Esophagus squamous epithelium (tissue), 5 donors: ENCODE data around the gene DIDO1. TPM values are rescaled to one million over a fixed set of nuclear protein-coding genes. Genes with fewer than 3 reads are reported as not detected.
"Not testable (repeated sequence)": the region's sequence is repeated elsewhere in the genome, so short reads cannot be mapped to it uniquely, and the experiment has no call there.

Experiments used
- DNase-seq: peaks from one replicate; lab custom pipeline; 2025; lab: John Stamatoyannopoulos, UW
- H3K27ac ChIP-seq, 4 donors: fragments of 200-600 bp; sonication (generic); one replicate each; pipeline ENCODE4 v1.5.1; 2016 to 2019; ENCODE audit warnings: mild to moderate bottlenecking in 1 of 4
- H3K27me3 ChIP-seq, 4 donors: fragments of 200-600 bp; sonication (generic); 1 replicate in 3 of 4; 2 replicates in 1 of 4; pipeline versions ENCODE4 v1.5.1 to v1.6.0; 2017 to 2021; ENCODE audit warnings: antibody characterized with exemption in 1 of 4
- H3K36me3 ChIP-seq, 3 donors: fragments of 200-600 bp; sonication (generic); one replicate each; pipeline ENCODE4 v1.5.1; 2016 to 2019
- H3K4me1 ChIP-seq, 3 donors: fragments of 200-600 bp; sonication (generic); one replicate each; pipeline ENCODE4 v1.5.1; 2017 to 2019
- H3K4me3 ChIP-seq, 4 donors: fragments of 200-600 bp; sonication (generic); 1 replicate in 3 of 4; 2 replicates in 1 of 4; pipeline ENCODE4 v1.5.1; 2016 to 2019; ENCODE audit warnings: mild to moderate bottlenecking in 2 of 4, moderate library complexity in 1 of 4
- H3K9me3 ChIP-seq, 3 donors: fragments of 200-600 bp; sonication (generic); one replicate each; pipeline ENCODE4 v1.5.1; 2016 to 2019
- CTCF ChIP-seq, 6 experiments: fragments of 450-650 bp in 4 of 6; fragments of 200-600 bp in 2 of 6; sonication (generic) in 2 of 6; IDR thresholded peaks; one replicate each; pipeline ENCODE4 v1.5.1; 2016 to 2019; ENCODE audit warnings: antibody characterized with exemption in 6 of 6, mild to moderate bottlenecking in 4 of 6, moderate library complexity in 4 of 6
- POLR2A ChIP-seq, 4 donors: fragments of 450-650 bp; IDR thresholded peaks; one replicate each; pipeline ENCODE4 v1.6.1; 2017; ENCODE audit warnings: antibody characterized with exemption in 4 of 4, mild to moderate bottlenecking in 4 of 4, moderate library complexity in 3 of 4
- WGBS, 2 donors: methylation state at CpG; one replicate each; pipeline ENCODE4 v1.1.5; 2018; 5-methylcytosine and 5-hydroxymethylcytosine counted together
- intact Hi-C: fragments of 100-400 bp; cut with DNase I; formaldehyde crosslinking; loops from one replicate; pipeline ENCODE4 v1.15.0; 2022
- total RNA-seq, 4 donors: library from RNA; depleted of rRNA; stranded (reverse); fragments of >200 nt; gene quantifications; one replicate each; pipeline ENCODE4 v1.1.0, GENCODE V29; 2016
- donor health status: DM: yes; HTN: yes; CAD: no.

DIDO1 gene
- total RNA-seq, 4 donors from 2014 or later = 27.6 to 57.8 (median 36.7) TPM

- intact Hi-C loops = no loop called here
- Histone ChIP-seq H3K4me1 (peaks cover 2 to 26% (median 9%) of the 10 kb centered on the region in 3 donors), H3K9me3 (no peaks in the 10 kb centered on the region), H3K4me3 (no peak overlapping the region), H3K27me3 (no peaks in the 10 kb centered on the region), H3K36me3 (peaks cover 0 to 64% (median 6%) of the 10 kb centered on the region in 3 donors), H3K27ac (no peak overlapping the region)
- no peak for TF ChIP-seq POLR2A (IDR thresholded peaks at IDR 0.05)
- TF ChIP-seq CTCF (IDR thresholded peaks at IDR 0.05) = no peak
- DNase-seq = no peak
- WGBS, 2 donors = 100% methylated on average over 3 to 5 of the region's 5 CpGs
Observed at GRCh38 chr20:62855120-62855519, 71.2 kb downstream of the DIDO1 start.

GRCh38 chr20:62854121-62854520 is 72.2 kb downstream of the DIDO1 start:
- peaks cover 0 to 16% (median 3%) of the 10 kb centered on the region in 3 donors for H3K4me1 ChIP-seq
- H3K4me3 ChIP-seq = no peak overlapping the region
- 95 to 100% methylated on average over 4 to 13 of the region's 13 CpGs for WGBS, 2 donors
- DNase-seq = no peak
- H3K27ac ChIP-seq = no peak overlapping the region
- no peaks in the 10 kb centered on the region for H3K9me3 ChIP-seq
- H3K36me3 ChIP-seq = peaks cover 0 to 72% (median 6%) of the 10 kb centered on the region in 3 donors
- intact Hi-C loops = no loop called here
- TF ChIP-seq POLR2A (IDR thresholded peaks at IDR 0.05) (no peak), CTCF (IDR thresholded peaks at IDR 0.05) (no peak)
- H3K27me3 ChIP-seq = no peaks in the 10 kb centered on the region

- Histone ChIP-seq H3K4me1 (peaks cover 0 to 12% (median 3%) of the 10 kb centered on the region in 3 donors), H3K36me3 (peaks cover 0 to 75% (median 6%) of the 10 kb centered on the region in 3 donors)
- H3K27ac ChIP-seq, DNase-seq, H3K9me3 ChIP-seq, H3K4me3 ChIP-seq, intact Hi-C loops, H3K27me3 ChIP-seq: not testable (repeated sequence)
- 76 to 92% methylated on average over 3 to 6 of the region's 6 CpGs for WGBS, 2 donors
Observed at GRCh38 chr20:62853304-62853703, 73.0 kb downstream of the DIDO1 start.

GRCh38 chr20:62852841-62853240 is 73.5 kb downstream of the DIDO1 start:
- no peaks in the 10 kb centered on the region for H3K27me3 ChIP-seq
- peaks cover 0 to 12% (median 3%) of the 10 kb centered on the region in 3 donors for H3K4me1 ChIP-seq
- 91 to 93% methylated on average over 8 to 12 of the region's 12 CpGs for WGBS, 2 donors
- H3K4me3 ChIP-seq = no peak overlapping the region
- no peak overlapping the region for H3K27ac ChIP-seq
- TF ChIP-seq POLR2A (IDR thresholded peaks at IDR 0.05) = no peak
- TF ChIP-seq CTCF (IDR thresholded peaks at IDR 0.05) = no peak
- DNase-seq = no peak
- H3K9me3 ChIP-seq = no peaks in the 10 kb centered on the region
- peaks cover 0 to 75% (median 6%) of the 10 kb centered on the region in 3 donors for H3K36me3 ChIP-seq
- intact Hi-C loops = no loop called here

- H3K27me3 ChIP-seq = no peaks in the 10 kb centered on the region
- DNase-seq = no peak
- H3K27ac ChIP-seq = no peak overlapping the region
- TF ChIP-seq CTCF (IDR thresholded peaks at IDR 0.05) (no peak), POLR2A (IDR thresholded peaks at IDR 0.05) (no peak)
- intact Hi-C loops = no loop called here
- H3K9me3 ChIP-seq = no peaks in the 10 kb centered on the region
- peaks cover 0 to 7% (median 3%) of the 10 kb centered on the region in 3 donors for H3K4me1 ChIP-seq
- H3K36me3 ChIP-seq = peaks cover 0 to 73% (median 6%) of the 10 kb centered on the region in 3 donors
- no peak overlapping the region for H3K4me3 ChIP-seq
- 68% methylated on average over 2 of the region's 8 CpGs; no CpG with 5 or more reads in 1 of the 2 donors for WGBS, 2 donors
Observed at GRCh38 chr20:62852196-62852595, 74.1 kb downstream of the DIDO1 start.
